GM19467 (cell line): Measurements from ENCODE around the gene YIPF1.
"Not testable (repeated sequence)": the region's sequence is repeated elsewhere in the genome, so short reads cannot be mapped to it uniquely, and the experiment has no call there.

Experiments
- ATAC-seq: cut with Tn5 transposase; IDR thresholded peaks from one replicate; pipeline ENCODE4 v1.9.1; 2021; ENCODE audit warnings: mild to moderate bottlenecking, moderate library complexity; ENCODE audit not compliant: unreplicated experiment

YIPF1 gene

GRCh38 chr1:53895421-53895820 lies 5.8 kb upstream of the YIPF1 start:
- ATAC-seq = no peak

GRCh38 chr1:53894644-53895043 lies 5.0 kb upstream of the YIPF1 start:
- no peak for ATAC-seq

- no peak for ATAC-seq
Observed at GRCh38 chr1:53893999-53894636, 4.5 kb upstream of the YIPF1 start, which contains the start of gene DIO1. Gene DIO1 (plus strand): TSS chr1:53894187. CDS start chr1:53894211, 24 bp downstream.

- no peak for ATAC-seq
Observed at GRCh38 chr1:53892911-53893310, 3.3 kb upstream of the YIPF1 start.

- ATAC-seq = no peak
Observed at GRCh38 chr1:53891678-53892077, 2.1 kb upstream of the YIPF1 start.

- ATAC-seq = no peak
Observed at GRCh38 chr1:53891018-53891417, 1.4 kb upstream of the YIPF1 start.

GRCh38 chr1:53890522-53890941 lies 935 bp upstream of the YIPF1 start:
- ATAC-seq = no peak

GRCh38 chr1:53888681-53889080 lies 916 bp downstream of the YIPF1 start:
- ATAC-seq = no peak

- not testable (repeated sequence) for ATAC-seq
Observed at GRCh38 chr1:53883600-53883999, 6.0 kb downstream of the YIPF1 start.

- not testable (repeated sequence) for ATAC-seq
Observed at GRCh38 chr1:53881853-53882252, 7.7 kb downstream of the YIPF1 start.

GRCh38 chr1:53878492-53879105 lies 11.0 kb downstream of the YIPF1 start:
- ATAC-seq = no peak

- not testable (repeated sequence) for ATAC-seq
Observed at GRCh38 chr1:53875150-53875549, 14.4 kb downstream of the YIPF1 start.

GRCh38 chr1:53871773-53872484 lies 17.7 kb downstream of the YIPF1 start:
- no peak for ATAC-seq

GRCh38 chr1:53871221-53871620 lies 18.4 kb downstream of the YIPF1 start:
- no peak for ATAC-seq

- ATAC-seq = no peak
Observed at GRCh38 chr1:53869454-53870117, 20.0 kb downstream of the YIPF1 start.

GRCh38 chr1:53868565-53868964 lies 21.0 kb downstream of the YIPF1 start:
- ATAC-seq = no peak

GRCh38 chr1:53862507-53862906 lies 27.1 kb downstream of the YIPF1 start:
- ATAC-seq = no peak

- no peak for ATAC-seq
Observed at GRCh38 chr1:53860967-53861411, 28.6 kb downstream of the YIPF1 start.

- no peak for ATAC-seq
Observed at GRCh38 chr1:53851571-53852285, 37.9 kb downstream of the YIPF1 start.

GRCh38 chr1:53850082-53850673 lies 39.4 kb downstream of the YIPF1 start:
- no peak for ATAC-seq
